ENCODE measurements around the gene PSMB3.
"Not testable (repeated sequence)": the region's sequence is repeated elsewhere in the genome, so short reads cannot be mapped to it uniquely, and the experiment has no call there.

PSMB3 gene

GRCh38 chr17:38716368-38717005, 36.1 kb upstream of the PSMB3 start:
- DNase-seq: no peak

GRCh38 chr17:38717139-38717745, 35.3 kb upstream of the PSMB3 start:
- no peak for DNase-seq

- DNase-seq: no peak
These were observed 33.1 kb upstream of the PSMB3 start for GRCh38 chr17:38719289-38719942.

- DNase-seq: no peak
These were observed 32.4 kb upstream of the PSMB3 start for GRCh38 chr17:38719943-38720641.

GRCh38 chr17:38720941-38721340, 31.6 kb upstream of the PSMB3 start:
- DNase-seq: no peak

- no peak for DNase-seq
These were observed 30.7 kb upstream of the PSMB3 start for GRCh38 chr17:38721802-38722201.

GRCh38 chr17:38724337-38724988, 28.1 kb upstream of the PSMB3 start:
- peak; percentile 86 for DNase-seq

- DNase-seq: no peak
These were observed 27.5 kb upstream of the PSMB3 start for GRCh38 chr17:38725066-38725465.

GRCh38 chr17:38726145-38726544, 26.4 kb upstream of the PSMB3 start:
- DNase-seq: not testable (repeated sequence)

GRCh38 chr17:38727736-38728135, 24.8 kb upstream of the PSMB3 start:
- DNase-seq: no peak

- DNase-seq: no peak
These were observed 24.2 kb upstream of the PSMB3 start for GRCh38 chr17:38728290-38728831.

GRCh38 chr17:38729368-38729885, 23.1 kb upstream of the PSMB3 start:
- DNase-seq: no peak

GRCh38 chr17:38729886-38730525, 22.5 kb upstream of the PSMB3 start, which contains the start of gene CISD3:
TSS of gene CISD3 (plus strand) at chr17:38730341. CDS start at chr17:38730359, 18 bp downstream.
- peak; percentile 86 for DNase-seq

- no peak for DNase-seq
These were observed 21.8 kb upstream of the PSMB3 start for GRCh38 chr17:38730526-38731379.

- no peak for DNase-seq
These were observed 20.8 kb upstream of the PSMB3 start for GRCh38 chr17:38731526-38732294.

- DNase-seq: no peak
These were observed 19.9 kb upstream of the PSMB3 start for GRCh38 chr17:38732376-38733281.

GRCh38 chr17:38733282-38733981, 19.1 kb upstream of the PSMB3 start:
- no peak for DNase-seq
